Bronchial epithelial cell (primary cell): ENCODE data around the gene CEP131. TPM values are rescaled to one million over a fixed set of nuclear protein-coding genes. Genes with fewer than 3 reads are reported as not detected.

ENCODE experiments used
- DNase-seq: peaks from one replicate; pipeline ENCODE4 v3.0.0-alpha.2; 2010; ENCODE audit warnings: low read depth
- FAIRE-seq: peaks from 2 replicates; lab custom pipeline; 2011; peaks lifted over from hg19 to GRCh38; lab: Jason Lieb, UNC
- H3K27me3 ChIP-seq: 2 replicates; pipeline ENCODE4 v1.5.1; 2011; ENCODE audit warnings: low read length; ENCODE audit not compliant: control insufficient read depth, insufficient read depth
- H3K36me3 ChIP-seq: 2 replicates; pipeline ENCODE4 v1.5.1; 2011; ENCODE audit warnings: low read length; ENCODE audit not compliant: control insufficient read depth, insufficient read depth
- H3K4me3 ChIP-seq: 2 replicates; pipeline ENCODE4 v1.5.1; 2011; ENCODE audit warnings: mild to moderate bottlenecking, low read depth, low read length, control low read depth
- CTCF ChIP-seq: IDR thresholded peaks from 2 replicates; pipeline ENCODE4 v1.5.1; 2011; ENCODE audit warnings: mild to moderate bottlenecking, moderate library complexity, low read length, control low read depth, inconsistent platforms; ENCODE audit not compliant: insufficient read depth, severe bottlenecking
- total RNA-seq: library from RNA; depleted of rRNA; stranded (reverse); fragments of >200 nt; gene quantifications from 2 replicates; pipeline ENCODE4 v1.2.1, GENCODE V29; 2014

CEP131 gene
- total RNA-seq, 1 donor from 2014 or later = 9.2 TPM

DNA sequence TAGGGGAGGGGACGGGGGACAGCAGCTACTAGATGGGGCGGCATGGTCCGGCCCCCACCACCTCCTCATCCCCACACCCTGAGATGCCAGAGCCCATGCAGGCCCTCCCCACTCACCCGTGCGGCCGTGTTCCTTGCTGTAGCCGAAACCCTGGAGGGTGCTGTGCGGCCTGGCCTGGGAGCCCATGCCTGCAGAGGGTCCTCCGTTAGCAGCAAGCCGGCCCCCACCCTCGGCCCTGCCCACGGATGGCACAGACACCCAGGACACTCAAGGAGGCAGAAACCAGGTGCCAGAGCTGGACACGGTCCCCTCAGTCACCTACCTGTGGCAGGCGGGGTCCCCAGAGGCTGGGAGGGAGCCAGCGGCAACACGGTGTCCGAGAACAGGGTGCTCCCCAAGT lies 10.6 kb upstream of the CEP131 start:
- no peak for TF ChIP-seq CTCF
- no peak overlapping the region for H3K4me3 ChIP-seq
- FAIRE-seq = no peak
- H3K27me3 ChIP-seq = no peaks in the 10 kb centered on the region
- no peak for DNase-seq
- H3K36me3 ChIP-seq = peaks cover 20% of the 10 kb centered on the region

GRCh38 chr17:81232616-81233241 lies 10.0 kb upstream of the CEP131 start:
- H3K36me3 ChIP-seq = peaks cover 20% of the 10 kb centered on the region
- no peak for TF ChIP-seq CTCF
- DNase-seq = no peak
- no peak overlapping the region for H3K4me3 ChIP-seq
- H3K27me3 ChIP-seq = no peaks in the 10 kb centered on the region
- no peak for FAIRE-seq

GRCh38 chr17:81231766-81232581 lies 9.2 kb upstream of the CEP131 start:
- peaks cover 20% of the 10 kb centered on the region for H3K36me3 ChIP-seq
- DNase-seq (no peak), FAIRE-seq (no peak)
- TF ChIP-seq CTCF = no peak
- no peaks in the 10 kb centered on the region for H3K27me3 ChIP-seq
- H3K4me3 ChIP-seq = no peak overlapping the region

- FAIRE-seq (peak; percentile 99), DNase-seq (no peak)
- Histone ChIP-seq H3K4me3 (no peak overlapping the region), H3K36me3 (peaks cover 19% of the 10 kb centered on the region), H3K27me3 (no peaks in the 10 kb centered on the region)
- no peak for TF ChIP-seq CTCF
These were observed 8.4 kb upstream of the CEP131 start for GRCh38 chr17:81231121-81231645.

GRCh38 chr17:81230043-81230820 lies 7.5 kb upstream of the CEP131 start:
- FAIRE-seq (no peak), DNase-seq (no peak)
- peak; percentile 41 for TF ChIP-seq CTCF
- H3K27me3 ChIP-seq = no peaks in the 10 kb centered on the region
- H3K4me3 ChIP-seq = no peak overlapping the region
- H3K36me3 ChIP-seq = peaks cover 16% of the 10 kb centered on the region
